Neuronal stem cell (in vitro differentiated cells): ENCODE measurements around the gene SLC35G2.

Source experiments
- DNase-seq: peaks from one replicate; pipeline ENCODE4 v3.0.0-alpha.2; 2013; ENCODE audit warnings: low spot score
- H2AFZ ChIP-seq: one replicate; pipeline ENCODE4 v1.6.1; 2013; ENCODE audit warnings: mild to moderate bottlenecking, low read length, inconsistent platforms
- H2AK5ac ChIP-seq: 2 replicates; pipeline ENCODE4 v1.6.1; 2013; ENCODE audit warnings: low read depth, mild to moderate bottlenecking, inconsistent platforms, low read length, moderate library complexity, mixed read lengths
- H2BK120ac ChIP-seq: 2 replicates; pipeline ENCODE4 v1.6.1; 2013; ENCODE audit warnings: low read depth, mild to moderate bottlenecking, inconsistent platforms, low read length, moderate library complexity, mixed read lengths
- H2BK12ac ChIP-seq: one replicate; pipeline ENCODE4 v1.6.1; 2013; ENCODE audit warnings: low read length, inconsistent platforms
- H2BK15ac ChIP-seq: 2 replicates; pipeline ENCODE4 v1.6.1; 2013; ENCODE audit warnings: mild to moderate bottlenecking, low read length, inconsistent platforms, mixed read lengths
- H2BK5ac ChIP-seq: one replicate; pipeline ENCODE4 v1.6.1; 2013; ENCODE audit warnings: inconsistent platforms, mild to moderate bottlenecking, low read length, moderate library complexity
- H3K14ac ChIP-seq: one replicate; pipeline ENCODE4 v1.6.1; 2013; ENCODE audit warnings: low read length, inconsistent platforms
- H3K18ac ChIP-seq: 2 replicates; pipeline ENCODE4 v1.6.1; 2013; ENCODE audit warnings: low read length, inconsistent platforms
- H3K23ac ChIP-seq: 2 replicates; pipeline ENCODE4 v1.6.1; 2013; ENCODE audit warnings: low read depth, mild to moderate bottlenecking, mixed read lengths, low read length, inconsistent platforms; ENCODE audit not compliant: poor library complexity
- H3K27ac ChIP-seq: replicated peaks from 3 replicates; pipeline ENCODE4 v1.5.1; 2013; ENCODE audit warnings: low read length, inconsistent platforms
- H3K27me3 ChIP-seq, 3 experiments: 2 replicates each; pipeline ENCODE4 v1.6.1; 2013; ENCODE audit warnings: low read length in 3 of 3, mild to moderate bottlenecking in 2 of 3, inconsistent platforms in 1 of 3, low read depth in 1 of 3, mixed read lengths in 1 of 3, moderate library complexity in 1 of 3; ENCODE audit not compliant: control insufficient read depth in 3 of 3, insufficient read depth in 3 of 3
- H3K36me3 ChIP-seq, 2 donors: replicated peaks in 1 of 2; 2 replicates each; pipeline ENCODE4 v1.6.1; 2013; ENCODE audit warnings: low read length in 2 of 2; ENCODE audit not compliant: control insufficient read depth in 2 of 2, insufficient read depth in 2 of 2
- H3K4ac ChIP-seq: 2 replicates; pipeline ENCODE4 v1.6.1; 2013; ENCODE audit warnings: inconsistent platforms, mild to moderate bottlenecking, low read length, moderate library complexity
- H3K4me1 ChIP-seq, 2 donors: 1 replicate in 1 of 2; 2 replicates in 1 of 2; pipeline ENCODE4 v1.6.1; 2013; ENCODE audit warnings: low read length in 2 of 2, low read depth in 1 of 2; ENCODE audit not compliant: control insufficient read depth in 2 of 2, insufficient read depth in 1 of 2
- H3K4me2 ChIP-seq: one replicate; pipeline ENCODE4 v1.6.1; 2013; ENCODE audit warnings: mild to moderate bottlenecking, low read length, inconsistent platforms; ENCODE audit not compliant: insufficient read depth, poor library complexity, severe bottlenecking
- H3K4me3 ChIP-seq, 2 donors: 2 replicates each; pipeline ENCODE4 v1.5.1; 2013; ENCODE audit warnings: low read length in 2 of 2, mild to moderate bottlenecking in 2 of 2, inconsistent platforms in 1 of 2, moderate library complexity in 1 of 2
- H3K79me1 ChIP-seq: one replicate; pipeline ENCODE4 v1.6.1; 2013; ENCODE audit warnings: low read depth, mild to moderate bottlenecking, inconsistent platforms, low read length, moderate library complexity
- H3K9ac ChIP-seq: one replicate; pipeline ENCODE4 v1.6.1; 2013; ENCODE audit warnings: mild to moderate bottlenecking, low read depth, low read length, inconsistent platforms; ENCODE audit not compliant: poor library complexity
- H3K9me3 ChIP-seq, 2 donors: replicated peaks in 1 of 2; 2 replicates each; pipeline versions ENCODE3 to v1.6.1; 2013; ENCODE audit warnings: low read length in 2 of 2, mild to moderate bottlenecking in 2 of 2, inconsistent platforms in 1 of 2, low read depth in 1 of 2, mixed read lengths in 1 of 2, moderate library complexity in 1 of 2; ENCODE audit not compliant: control insufficient read depth in 2 of 2, insufficient read depth in 1 of 2
- H4K8ac ChIP-seq: one replicate; pipeline ENCODE4 v1.6.1; 2013; ENCODE audit warnings: low read depth, mild to moderate bottlenecking, inconsistent platforms, low read length, moderate library complexity
- H4K91ac ChIP-seq: one replicate; pipeline ENCODE4 v1.6.1; 2013; ENCODE audit warnings: low read length, low read depth, mild to moderate bottlenecking, inconsistent platforms; ENCODE audit not compliant: poor library complexity
- WGBS, 2 donors: extraction: QIAGEN DNeasy Blood & Tissue Kit; methylation state at CpG; one replicate each; pipeline ENCODE4 v1.1.7; 2013; ENCODE audit warnings: missing lambda C conversion rate in 2 of 2, mixed read lengths in 1 of 2; ENCODE audit not compliant: insufficient read length in 2 of 2, insufficient replicate concordance in 1 of 2; ENCODE audit errors: extremely low coverage in 2 of 2; 5-methylcytosine and 5-hydroxymethylcytosine counted together

Gene SLC35G2

GRCh38 chr3:136903899-136904298, 85.0 kb downstream of the SLC35G2 start:
- no peak overlapping the region for H2BK120ac ChIP-seq
- H4K91ac ChIP-seq = no peak overlapping the region
- no peaks in the 10 kb centered on the region for H3K27me3 ChIP-seq
- no peak overlapping the region for H2BK5ac ChIP-seq
- peaks cover 9% of the 10 kb centered on the region for H3K79me1 ChIP-seq
- H2BK15ac ChIP-seq = no peak overlapping the region
- H3K9ac ChIP-seq = no peak overlapping the region
- no peak overlapping the region for H2AK5ac ChIP-seq
- H3K4ac ChIP-seq = no peak overlapping the region
- H3K18ac ChIP-seq = no peak overlapping the region
- peaks cover 0 to 10% of the 10 kb centered on the region in 2 donors for H3K4me1 ChIP-seq
- no peak overlapping the region for H3K23ac ChIP-seq
- H3K4me3 ChIP-seq = no peak overlapping the region
- no peak overlapping the region for H2BK12ac ChIP-seq
- no peak for DNase-seq
- peaks cover 2 to 3% of the 10 kb centered on the region in 2 donors for H3K36me3 ChIP-seq
- H3K9me3 ChIP-seq = peaks cover 4 to 31% of the 10 kb centered on the region in 2 donors
- H2AFZ ChIP-seq = no peak overlapping the region
- no peak overlapping the region for H3K27ac ChIP-seq
- H4K8ac ChIP-seq = no peak overlapping the region
- no peak overlapping the region for H3K4me2 ChIP-seq
- H3K14ac ChIP-seq = no peak overlapping the region
- WGBS, 2 donors = no CpG with 5 or more reads among the region's 1 CpG

- Histone ChIP-seq H3K4ac (no peak overlapping the region), H3K9me3 (peaks cover 4 to 26% of the 10 kb centered on the region in 2 donors), H3K18ac (no peak overlapping the region), H4K91ac (no peak overlapping the region), H2BK5ac (no peak overlapping the region), H3K9ac (no peak overlapping the region), H3K36me3 (peaks cover 2 to 3% of the 10 kb centered on the region in 2 donors), H3K27me3 (no peaks in the 10 kb centered on the region), H3K27ac (no peak overlapping the region), H3K23ac (no peak overlapping the region), H3K4me3 (no peak overlapping the region), H3K14ac (no peak overlapping the region), H2BK120ac (no peak overlapping the region), H4K8ac (no peak overlapping the region), H3K4me1 (peaks cover 0 to 10% of the 10 kb centered on the region in 2 donors), H2BK15ac (no peak overlapping the region), H2AFZ (no peak overlapping the region), H2BK12ac (no peak overlapping the region), H3K79me1 (peaks cover 9% of the 10 kb centered on the region), H3K4me2 (no peak overlapping the region), H2AK5ac (no peak overlapping the region)
- no peak for DNase-seq
- no CpG with 5 or more reads among the region's 4 CpGs for WGBS, 2 donors
These were observed 85.8 kb downstream of the SLC35G2 start for GRCh38 chr3:136904746-136905145.
